Adipocyte (in vitro differentiated cells): ENCODE results near the gene HEXD.
A peak's percentile ranks its signal among the peaks of the same experiment; 100 is the strongest.

Experiments used
- DNase-seq: peaks from one replicate; pipeline ENCODE4 v3.0.0-alpha.2; 2015; ENCODE audit warnings: low read depth
- H3K27me3 ChIP-seq: replicated peaks from 2 replicates; pipeline ENCODE4 v1.7.0; 2013; ENCODE audit warnings: mild to moderate bottlenecking, low read length, moderate library complexity; ENCODE audit not compliant: control insufficient read depth, insufficient read depth
- H3K36me3 ChIP-seq: 2 replicates; pipeline ENCODE4 v1.7.0; 2013; ENCODE audit warnings: low read length, mild to moderate bottlenecking, moderate library complexity; ENCODE audit not compliant: control insufficient read depth, insufficient read depth, severe bottlenecking
- H3K4me1 ChIP-seq: 2 replicates; pipeline ENCODE4 v1.7.0; 2013; ENCODE audit warnings: mild to moderate bottlenecking, low read length, moderate library complexity; ENCODE audit not compliant: control insufficient read depth, insufficient read depth
- H3K4me3 ChIP-seq: 2 replicates; pipeline ENCODE4 v1.7.0; 2013; ENCODE audit warnings: mild to moderate bottlenecking, low read length, moderate library complexity
- H3K9ac ChIP-seq: 2 replicates; pipeline ENCODE4 v1.7.0; 2013; ENCODE audit warnings: mild to moderate bottlenecking, low read length, moderate library complexity
- H3K9me3 ChIP-seq: 2 replicates; pipeline ENCODE4 v1.7.0; 2013; ENCODE audit warnings: mild to moderate bottlenecking, low read length, moderate library complexity; ENCODE audit not compliant: control insufficient read depth

The HEXD gene

GRCh38 chr17:82477934-82478333 lies 59.8 kb downstream of the HEXD start:
- Histone ChIP-seq H3K4me3 (no peak overlapping the region), H3K9me3 (no peaks in the 10 kb centered on the region), H3K4me1 (peaks cover 27% of the 10 kb centered on the region), H3K9ac (no peak overlapping the region), H3K27me3 (no peaks in the 10 kb centered on the region), H3K36me3 (peaks cover 47% of the 10 kb centered on the region)
- no peak for DNase-seq

DNA sequence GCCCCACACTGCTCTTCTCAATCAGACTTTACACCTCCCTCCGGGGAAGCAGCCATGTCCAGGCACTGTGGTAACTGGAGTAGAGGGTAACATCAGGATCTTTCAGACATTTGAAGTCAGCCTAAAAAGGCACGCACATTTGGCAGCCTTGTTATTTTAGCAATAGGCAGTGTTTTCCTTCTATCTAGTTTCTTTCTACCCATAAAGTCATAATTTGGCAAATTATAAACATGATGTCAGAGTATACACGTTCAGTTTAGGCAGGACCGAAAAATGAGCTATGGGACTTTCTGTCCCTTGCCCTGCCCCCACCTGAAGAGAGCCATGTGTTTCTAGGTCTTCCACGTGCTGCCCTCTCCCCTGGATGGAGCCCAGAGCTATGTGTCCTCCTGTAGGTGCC lies 61.5 kb downstream of the HEXD start:
- DNase-seq, result no peak
- H3K27me3 ChIP-seq, result no peaks in the 10 kb centered on the region
- H3K9ac ChIP-seq, result peak overlapping the region; percentile 47
- peaks cover 56% of the 10 kb centered on the region for H3K36me3 ChIP-seq
- peaks cover 19% of the 10 kb centered on the region for H3K4me1 ChIP-seq
- H3K9me3 ChIP-seq, result no peaks in the 10 kb centered on the region
- peak overlapping the region; percentile 11 for H3K4me3 ChIP-seq

DNA sequence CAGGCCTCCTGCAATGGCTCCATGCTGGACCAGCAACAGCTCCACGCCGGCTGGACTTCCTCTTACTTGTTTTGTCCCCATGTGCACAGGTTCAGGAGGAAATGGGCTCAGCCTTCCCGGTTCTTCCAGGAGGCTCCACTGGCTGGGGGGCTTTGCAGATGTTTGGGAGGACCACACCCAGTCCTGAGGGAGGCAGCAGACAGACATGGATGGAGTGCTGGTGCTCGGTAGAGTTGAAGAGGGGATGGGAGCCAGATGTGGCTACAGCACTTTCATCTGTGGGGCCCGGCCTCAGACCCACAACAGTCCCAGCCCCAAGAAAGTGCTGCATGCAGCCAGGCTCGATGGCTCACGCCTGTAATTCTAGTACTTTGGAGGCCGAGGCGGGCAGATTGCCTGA lies 62.2 kb downstream of the HEXD start:
- H3K36me3 ChIP-seq, result peaks cover 62% of the 10 kb centered on the region
- H3K4me1 ChIP-seq, result peaks cover 16% of the 10 kb centered on the region
- no peaks in the 10 kb centered on the region for H3K9me3 ChIP-seq
- peak overlapping the region; percentile 47 for H3K9ac ChIP-seq
- no peaks in the 10 kb centered on the region for H3K27me3 ChIP-seq
- no peak overlapping the region for H3K4me3 ChIP-seq
- no peak for DNase-seq

GRCh38 chr17:82483204-82483660 lies 65.1 kb downstream of the HEXD start:
- no peak overlapping the region for H3K4me3 ChIP-seq
- H3K36me3 ChIP-seq, result peaks cover 81% of the 10 kb centered on the region
- H3K27me3 ChIP-seq, result no peaks in the 10 kb centered on the region
- DNase-seq, result no peak
- H3K9me3 ChIP-seq, result no peaks in the 10 kb centered on the region
- peaks cover 22% of the 10 kb centered on the region for H3K4me1 ChIP-seq
- no peak overlapping the region for H3K9ac ChIP-seq

DNA sequence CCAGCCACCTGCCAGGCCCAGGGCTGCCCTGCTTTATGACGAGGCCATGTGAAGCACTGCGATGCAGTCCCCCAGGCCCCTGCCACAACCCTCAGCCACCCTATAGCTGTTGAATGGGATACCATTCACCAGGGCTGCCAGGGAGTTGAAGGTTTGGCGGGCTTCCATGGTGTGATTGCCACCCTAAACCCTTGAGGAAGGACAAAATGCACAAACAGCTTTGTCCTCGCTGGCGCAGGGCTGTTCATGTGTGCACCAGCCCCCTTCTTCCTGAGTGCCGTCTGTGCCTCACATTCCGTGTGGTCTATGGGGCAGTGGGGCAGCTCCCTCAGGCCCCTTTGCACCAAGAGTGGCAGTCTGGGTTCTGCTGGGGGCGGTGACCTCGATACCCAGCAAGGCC lies 65.7 kb downstream of the HEXD start:
- no peak for DNase-seq
- no peaks in the 10 kb centered on the region for H3K27me3 ChIP-seq
- no peak overlapping the region for H3K4me3 ChIP-seq
- no peak overlapping the region for H3K9ac ChIP-seq
- H3K36me3 ChIP-seq, result peaks cover 75% of the 10 kb centered on the region
- peaks cover 27% of the 10 kb centered on the region for H3K4me1 ChIP-seq
- no peaks in the 10 kb centered on the region for H3K9me3 ChIP-seq

DNA sequence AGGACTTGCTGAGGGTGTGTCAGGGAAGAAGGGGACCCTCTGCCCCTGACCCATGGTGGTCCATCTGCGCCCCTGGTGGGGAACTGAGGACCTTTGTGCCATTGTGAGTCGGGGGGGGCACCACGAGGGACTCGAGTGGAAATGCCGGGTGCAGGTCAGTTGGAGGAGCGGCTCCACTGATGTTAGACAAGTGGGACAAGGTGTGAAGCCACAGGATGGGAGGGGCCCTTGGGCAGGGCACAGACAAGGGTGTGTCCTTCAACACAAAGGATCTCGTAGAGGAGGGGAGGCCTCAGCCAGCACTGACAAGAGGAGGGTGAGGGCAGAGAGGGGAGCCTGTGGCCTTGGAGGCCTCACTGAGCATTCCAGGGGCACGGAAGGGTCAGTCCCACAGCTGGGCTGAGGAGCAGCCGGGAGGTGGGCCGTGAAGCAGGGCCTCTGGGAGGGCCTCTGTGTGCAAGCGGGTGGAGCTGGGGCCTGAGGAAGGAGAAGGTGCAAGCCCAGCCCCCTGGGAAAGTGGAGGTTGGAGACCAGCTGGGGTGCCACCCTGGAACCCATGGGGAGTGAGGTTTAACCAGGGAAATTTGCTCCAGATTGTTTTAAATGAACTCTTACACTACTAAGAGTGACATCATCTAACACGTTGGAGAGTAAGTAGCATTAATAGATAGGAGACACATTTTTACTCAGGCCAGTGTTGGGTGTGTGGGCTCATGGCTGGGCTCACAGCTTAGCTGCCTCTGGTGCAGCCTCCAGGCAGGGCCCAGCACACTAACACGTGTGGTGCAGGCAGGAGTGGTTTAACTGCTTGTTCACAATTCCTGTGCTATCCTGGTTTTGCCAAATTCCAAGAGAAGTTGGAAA lies 68.3 kb downstream of the HEXD start:
- no peak overlapping the region for H3K9ac ChIP-seq
- H3K4me1 ChIP-seq, result peaks cover 19% of the 10 kb centered on the region
- H3K9me3 ChIP-seq, result no peaks in the 10 kb centered on the region
- no peak for DNase-seq
- H3K27me3 ChIP-seq, result no peaks in the 10 kb centered on the region
- peaks cover 55% of the 10 kb centered on the region for H3K36me3 ChIP-seq
- no peak overlapping the region for H3K4me3 ChIP-seq

GRCh38 chr17:82487910-82488309 lies 69.8 kb downstream of the HEXD start:
- Histone ChIP-seq H3K27me3 (no peaks in the 10 kb centered on the region), H3K9me3 (no peaks in the 10 kb centered on the region), H3K36me3 (peaks cover 42% of the 10 kb centered on the region), H3K9ac (no peak overlapping the region), H3K4me1 (peaks cover 25% of the 10 kb centered on the region), H3K4me3 (no peak overlapping the region)
- no peak for DNase-seq

DNA sequence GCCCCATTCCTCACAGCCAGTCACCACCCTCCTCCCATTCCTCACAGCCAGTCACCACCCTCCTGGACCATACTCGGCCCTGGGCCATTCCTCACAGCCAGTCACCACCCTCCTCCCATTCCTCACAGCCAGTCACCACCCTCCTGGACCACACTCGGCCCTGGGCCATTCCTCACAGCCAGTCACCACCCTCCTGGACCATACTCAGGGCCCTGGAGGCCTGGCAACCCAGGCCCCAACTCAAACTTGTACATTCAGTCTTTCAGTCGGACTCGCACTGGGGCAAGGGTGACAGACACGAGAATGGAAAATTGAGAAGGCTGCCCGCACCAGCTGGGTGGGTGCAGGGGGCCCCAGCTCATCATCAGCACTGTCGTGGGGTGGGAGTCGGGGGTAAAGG lies 71.0 kb downstream of the HEXD start:
- Histone ChIP-seq H3K4me1 (peaks cover 33% of the 10 kb centered on the region), H3K4me3 (peak overlapping the region; percentile 39), H3K9me3 (no peaks in the 10 kb centered on the region), H3K27me3 (no peaks in the 10 kb centered on the region), H3K36me3 (peaks cover 33% of the 10 kb centered on the region), H3K9ac (peak overlapping the region; percentile 87)
- DNase-seq, result peak; percentile 36

DNA sequence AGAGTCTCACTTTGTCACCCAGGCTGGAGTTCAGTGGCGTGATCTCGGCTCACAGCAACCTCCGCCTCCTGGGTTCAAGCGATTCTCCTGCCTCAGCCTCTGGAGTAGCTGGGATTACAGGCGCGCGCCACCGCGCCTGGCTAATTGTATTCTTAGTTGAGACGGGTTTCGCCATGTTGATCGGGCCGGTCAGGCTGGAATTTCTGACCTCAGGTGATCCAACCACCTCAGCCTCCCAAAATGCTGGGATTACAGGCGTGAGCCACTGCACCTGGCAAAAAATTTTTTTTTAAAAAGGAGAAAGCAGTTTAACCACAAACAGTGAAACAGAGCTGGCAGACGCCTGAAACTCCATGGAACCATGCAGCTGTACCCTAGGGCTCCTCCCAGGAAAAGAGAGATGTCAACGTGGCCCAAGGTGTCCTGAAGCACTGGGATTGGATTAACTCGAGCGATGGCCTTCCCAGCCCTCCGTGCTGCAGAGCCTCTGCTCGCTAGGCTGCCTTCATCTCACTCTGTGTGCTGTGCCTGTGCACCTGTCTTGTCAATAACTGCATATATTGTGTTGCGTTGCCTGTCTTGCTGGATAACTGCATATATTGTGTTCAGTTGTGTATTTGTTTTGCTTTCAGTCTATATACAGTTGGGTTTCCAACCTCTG lies 71.8 kb downstream of the HEXD start:
- Histone ChIP-seq H3K36me3 (peaks cover 25% of the 10 kb centered on the region), H3K27me3 (no peaks in the 10 kb centered on the region), H3K9ac (peak overlapping the region; percentile 65), H3K4me3 (no peak overlapping the region), H3K9me3 (no peaks in the 10 kb centered on the region), H3K4me1 (peaks cover 33% of the 10 kb centered on the region)
- DNase-seq, result no peak

DNA sequence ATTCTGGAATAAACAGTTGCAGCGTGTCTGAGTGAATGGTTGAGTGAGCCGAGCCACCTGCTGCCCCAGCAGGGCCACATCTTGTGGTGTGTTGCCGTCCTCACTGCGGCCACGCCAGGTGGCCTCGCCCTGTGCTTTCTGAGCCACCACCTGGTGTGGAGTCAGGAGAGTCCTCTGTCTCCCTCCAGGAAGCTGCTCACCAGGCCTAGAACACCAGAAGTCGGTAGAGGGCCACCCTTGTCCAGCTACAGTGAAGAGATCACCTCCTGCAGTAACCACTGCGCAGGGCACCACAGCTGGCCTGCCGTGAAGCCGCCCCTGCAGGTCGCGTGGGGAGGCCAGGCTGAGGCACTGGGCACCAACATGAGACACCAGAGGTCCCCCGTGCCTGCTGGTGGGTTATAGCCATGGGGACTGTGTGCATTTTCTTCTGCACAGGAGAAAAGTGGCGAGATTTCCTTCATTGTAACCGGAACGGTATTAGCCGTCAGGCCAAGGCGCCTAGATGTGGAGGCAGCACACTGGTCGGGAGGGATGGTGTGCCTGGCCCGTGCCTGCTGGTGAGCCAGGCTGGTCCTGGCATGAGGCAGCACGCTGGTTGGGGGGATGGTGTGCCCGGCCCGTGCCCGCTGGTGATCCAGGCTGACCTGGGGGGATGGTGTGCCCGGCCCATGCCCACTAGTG lies 72.5 kb downstream of the HEXD start:
- peaks cover 20% of the 10 kb centered on the region for H3K36me3 ChIP-seq
- H3K4me3 ChIP-seq, result no peak overlapping the region
- H3K4me1 ChIP-seq, result peaks cover 33% of the 10 kb centered on the region
- H3K27me3 ChIP-seq, result no peaks in the 10 kb centered on the region
- no peak for DNase-seq
- H3K9ac ChIP-seq, result no peak overlapping the region
- no peaks in the 10 kb centered on the region for H3K9me3 ChIP-seq

DNA sequence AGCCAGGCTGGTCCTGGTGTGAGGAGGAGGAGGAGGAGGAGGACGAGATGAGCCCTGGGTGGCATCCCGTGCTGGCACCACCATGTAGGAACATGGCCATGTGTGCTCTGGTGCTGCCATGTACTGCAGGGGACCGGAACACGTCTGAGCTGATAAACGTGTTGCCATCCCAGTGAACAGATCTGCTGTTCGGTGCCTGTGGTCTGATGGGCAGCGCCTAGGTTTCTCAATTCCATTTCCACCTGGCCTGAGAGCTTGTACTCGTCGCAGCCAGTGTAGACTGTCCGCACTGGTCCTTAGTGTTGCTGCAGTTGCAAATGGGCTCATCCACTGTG lies 73.0 kb downstream of the HEXD start:
- Histone ChIP-seq H3K9me3 (no peaks in the 10 kb centered on the region), H3K36me3 (peaks cover 15% of the 10 kb centered on the region), H3K4me3 (no peak overlapping the region), H3K27me3 (no peaks in the 10 kb centered on the region), H3K9ac (no peak overlapping the region), H3K4me1 (peaks cover 33% of the 10 kb centered on the region)
- no peak for DNase-seq
